Tibial nerve (tissue), 4 donors: ENCODE results near the gene LRSAM1.

Source experiments
- CTCF ChIP-seq, 5 experiments: fragments of 200-600 bp in 3 of 5; fragments of 450-650 bp in 2 of 5; sonication (generic) in 3 of 5; IDR thresholded peaks; one replicate each; pipeline ENCODE4 v1.5.1; 2016 to 2019; ENCODE audit warnings: antibody characterized with exemption in 5 of 5, mild to moderate bottlenecking in 3 of 5, moderate library complexity in 2 of 5
- EP300 ChIP-seq, 2 donors: sonication (generic); formaldehyde crosslinking; IDR thresholded peaks; one replicate each; pipeline ENCODE4 v1.6.1; 2017; ENCODE audit warnings: antibody characterized with exemption in 2 of 2, mild to moderate bottlenecking in 1 of 2

GRCh38 chr9:127540664-127541041 is 89.3 kb downstream of the LRSAM1 start:
- no peak for TF ChIP-seq CTCF (IDR thresholded peaks at IDR 0.05)
- no peak for TF ChIP-seq EP300 (IDR thresholded peaks at IDR 0.05)
